OCI-LY3 (cell line): Measurements from ENCODE around the gene PLEKHA4.

ENCODE experiments used
- EZH2phosphoT487 ChIP-seq: fragments of 200-600 bp; shearing (Covaris generic); IDR thresholded peaks from 2 replicates; pipeline ENCODE4 v1.6.1; 2018; ENCODE audit warnings: antibody characterized with exemption, mixed run types, low read depth
- TF ChIP-seq, protein P1 (sequence below): fragments of 200-600, 300-600 bp; sonication (generic); IDR thresholded peaks from 2 replicates; pipeline ENCODE4 v1.5.1; 2014; ENCODE audit warnings: antibody characterized with exemption, low read length, low read depth

- TF ChIP-seq, protein P1, sequence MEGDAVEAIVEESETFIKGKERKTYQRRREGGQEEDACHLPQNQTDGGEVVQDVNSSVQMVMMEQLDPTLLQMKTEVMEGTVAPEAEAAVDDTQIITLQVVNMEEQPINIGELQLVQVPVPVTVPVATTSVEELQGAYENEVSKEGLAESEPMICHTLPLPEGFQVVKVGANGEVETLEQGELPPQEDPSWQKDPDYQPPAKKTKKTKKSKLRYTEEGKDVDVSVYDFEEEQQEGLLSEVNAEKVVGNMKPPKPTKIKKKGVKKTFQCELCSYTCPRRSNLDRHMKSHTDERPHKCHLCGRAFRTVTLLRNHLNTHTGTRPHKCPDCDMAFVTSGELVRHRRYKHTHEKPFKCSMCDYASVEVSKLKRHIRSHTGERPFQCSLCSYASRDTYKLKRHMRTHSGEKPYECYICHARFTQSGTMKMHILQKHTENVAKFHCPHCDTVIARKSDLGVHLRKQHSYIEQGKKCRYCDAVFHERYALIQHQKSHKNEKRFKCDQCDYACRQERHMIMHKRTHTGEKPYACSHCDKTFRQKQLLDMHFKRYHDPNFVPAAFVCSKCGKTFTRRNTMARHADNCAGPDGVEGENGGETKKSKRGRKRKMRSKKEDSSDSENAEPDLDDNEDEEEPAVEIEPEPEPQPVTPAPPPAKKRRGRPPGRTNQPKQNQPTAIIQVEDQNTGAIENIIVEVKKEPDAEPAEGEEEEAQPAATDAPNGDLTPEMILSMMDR = peak; percentile 23; the same call in 1 of the 2 replicates
- no peak for TF ChIP-seq EZH2phosphoT487
Observed at GRCh38 chr19:48899781-48900476, 31.5 kb upstream of the PLEKHA4 start, which contains the start of gene NUCB1.
